Astrocyte of the spinal cord (primary cell): ENCODE data around the gene SPIRE2.
"Not testable (repeated sequence)": the region's sequence is repeated elsewhere in the genome, so short reads cannot be mapped to it uniquely, and the experiment has no call there.

ENCODE experiments used
- DNase-seq: peaks from one replicate; pipeline ENCODE4 v3.0.0; 2011; ENCODE audit warnings: low read depth, low spot score
- H3K4me3 ChIP-seq: 2 replicates; pipeline ENCODE4 v1.5.1; 2011; ENCODE audit warnings: low read depth, mild to moderate bottlenecking, low read length, moderate library complexity
- CTCF ChIP-seq: IDR thresholded peaks from 2 replicates; pipeline ENCODE4 v1.5.1; 2012; ENCODE audit warnings: low read depth, mild to moderate bottlenecking, low read length, inconsistent platforms
- in situ Hi-C: cut with HindIII; loops from 2 replicates; pipeline ENCODE4 v1.10.0; 2017; ENCODE audit warnings: low sequenced_read_pairs

SPIRE2 gene

GRCh38 chr16:89831810-89832328 lies 3.6 kb downstream of the SPIRE2 start:
- no peak for TF ChIP-seq CTCF
- in situ Hi-C loops: no loop called here

GRCh38 chr16:89833664-89834363 lies 5.5 kb downstream of the SPIRE2 start:
- in situ Hi-C loops, DNase-seq, H3K4me3 ChIP-seq: not testable (repeated sequence)

More at GRCh38 chr16:89831810-89832328, 3.6 kb downstream of the SPIRE2 start:
- DNase-seq: no peak
- no peak overlapping the region for H3K4me3 ChIP-seq

- H3K4me3 ChIP-seq, in situ Hi-C loops, DNase-seq: not testable (repeated sequence)
Observed at GRCh38 chr16:89834813-89835363, 6.6 kb downstream of the SPIRE2 start.

- in situ Hi-C loops, DNase-seq, H3K4me3 ChIP-seq: not testable (repeated sequence)
Observed at GRCh38 chr16:89836484-89836883, 8.2 kb downstream of the SPIRE2 start.

- H3K4me3 ChIP-seq: no peak overlapping the region
- no peak for DNase-seq
- in situ Hi-C loops: no loop called here
- TF ChIP-seq CTCF: no peak
Observed at GRCh38 chr16:89837014-89837546, 8.8 kb downstream of the SPIRE2 start.

GRCh38 chr16:89841275-89841674 lies 13.0 kb downstream of the SPIRE2 start:
- no peak for DNase-seq
- in situ Hi-C loops: no loop called here
- no peak overlapping the region for H3K4me3 ChIP-seq
- no peak for TF ChIP-seq CTCF

- no peak for TF ChIP-seq CTCF
- DNase-seq: peak; percentile 47
- H3K4me3 ChIP-seq: no peak overlapping the region
- in situ Hi-C loops: no loop called here
Observed at GRCh38 chr16:89842471-89843408, 14.5 kb downstream of the SPIRE2 start.
